Liver (tissue), 9 donors: ENCODE data around the gene POC5. TPM values are rescaled to one million over a fixed set of nuclear protein-coding genes. Genes with fewer than 3 reads are reported as not detected.
"Not testable (repeated sequence)": the region's sequence is repeated elsewhere in the genome, so short reads cannot be mapped to it uniquely, and the experiment has no call there.

ENCODE experiments used
- DNase-seq: peaks from one replicate; pipeline ENCODE4 v3.0.0-alpha.2; 2017; ENCODE audit warnings: low spot score
- H3K27ac ChIP-seq, 2 donors: one replicate each; pipeline ENCODE4 v1.7.0; 2013; ENCODE audit warnings: inconsistent platforms in 2 of 2, low read length in 2 of 2, control low read depth in 1 of 2, low read depth in 1 of 2, mild to moderate bottlenecking in 1 of 2
- H3K27me3 ChIP-seq, 4 donors: one replicate each; pipeline versions ENCODE4 v1.6.1 to v1.7.0; 2013; ENCODE audit warnings: low read length in 3 of 4, inconsistent platforms in 1 of 4, mild to moderate bottlenecking in 1 of 4, moderate library complexity in 1 of 4; ENCODE audit not compliant: control insufficient read depth in 4 of 4, insufficient read depth in 4 of 4
- H3K36me3 ChIP-seq, 4 donors: one replicate each; pipeline versions ENCODE4 v1.6.1 to v1.7.0; 2013; ENCODE audit warnings: low read length in 3 of 4, mild to moderate bottlenecking in 3 of 4, low read depth in 1 of 4, moderate library complexity in 1 of 4; ENCODE audit not compliant: control insufficient read depth in 4 of 4, insufficient read depth in 3 of 4
- H3K4me1 ChIP-seq, 4 donors: one replicate each; pipeline versions ENCODE4 v1.6.1 to v1.7.0; 2013; ENCODE audit warnings: low read length in 3 of 4, mild to moderate bottlenecking in 3 of 4, moderate library complexity in 1 of 4; ENCODE audit not compliant: control insufficient read depth in 4 of 4, insufficient read depth in 4 of 4
- H3K4me3 ChIP-seq, 3 donors: one replicate each; pipeline versions ENCODE4 v1.6.1 to v1.7.0; 2013; ENCODE audit warnings: low read length in 3 of 3, control low read depth in 1 of 3, low read depth in 1 of 3, mild to moderate bottlenecking in 1 of 3
- H3K9ac ChIP-seq, 2 donors: one replicate each; pipeline ENCODE4 v1.7.0; 2013; ENCODE audit warnings: low read length in 2 of 2, mild to moderate bottlenecking in 2 of 2, moderate library complexity in 2 of 2, control low read depth in 1 of 2, low read depth in 1 of 2
- H3K9me3 ChIP-seq, 4 donors: one replicate each; pipeline versions ENCODE4 v1.6.1 to v1.7.0; 2013; ENCODE audit warnings: low read length in 3 of 4; ENCODE audit not compliant: control insufficient read depth in 4 of 4
- ATF3 ChIP-seq: IDR thresholded peaks from 2 replicates; pipeline ENCODE4 v1.6.1; 2016; ENCODE audit warnings: antibody characterized with exemption
- EGR1 ChIP-seq, 2 donors: IDR thresholded peaks; 2 replicates each; pipeline ENCODE4 v1.6.1; 2016 to 2018; ENCODE audit warnings: antibody characterized with exemption in 2 of 2, low read depth in 2 of 2
- FOXA1 ChIP-seq: IDR thresholded peaks from 2 replicates; pipeline ENCODE4 v1.6.1; 2016; ENCODE audit warnings: antibody characterized with exemption
- FOXA2 ChIP-seq: IDR thresholded peaks from 2 replicates; pipeline ENCODE4 v1.6.1; 2016; ENCODE audit warnings: antibody characterized with exemption
- GABPA ChIP-seq, 2 donors: IDR thresholded peaks in 1 of 2; conservative IDR thresholded peaks in 1 of 2; 2 replicates each; pipeline ENCODE4 v1.6.1; 2016; ENCODE audit warnings: antibody characterized with exemption in 2 of 2, mild to moderate bottlenecking in 1 of 2, moderate library complexity in 1 of 2
- HNF4A ChIP-seq, 2 donors: conservative IDR thresholded peaks; 2 replicates each; pipeline ENCODE4 v1.6.1; 2016; ENCODE audit warnings: antibody characterized with exemption in 2 of 2, mild to moderate bottlenecking in 2 of 2
- HNF4G ChIP-seq: IDR thresholded peaks from 2 replicates; pipeline ENCODE4 v1.6.1; 2016; ENCODE audit warnings: antibody characterized with exemption
- JUND ChIP-seq, 2 donors: IDR thresholded peaks; 2 replicates each; pipeline ENCODE4 v1.6.1; 2016; ENCODE audit warnings: antibody characterized with exemption in 2 of 2
- NR2F2 ChIP-seq: IDR thresholded peaks from 2 replicates; pipeline ENCODE4 v1.6.1; 2016; ENCODE audit warnings: antibody characterized with exemption
- RXRA ChIP-seq, 2 donors: IDR thresholded peaks; 2 replicates each; pipeline ENCODE4 v1.6.1; 2017 to 2018; ENCODE audit warnings: antibody characterized with exemption in 2 of 2, mild to moderate bottlenecking in 1 of 2
- SP1 ChIP-seq: IDR thresholded peaks from 2 replicates; pipeline ENCODE4 v1.6.1; 2018; ENCODE audit warnings: antibody characterized with exemption, mild to moderate bottlenecking
- TAF1 ChIP-seq: conservative IDR thresholded peaks from 2 replicates; pipeline ENCODE4 v1.6.1; 2016; ENCODE audit warnings: antibody characterized with exemption, mild to moderate bottlenecking
- YY1 ChIP-seq: IDR thresholded peaks from 2 replicates; pipeline ENCODE4 v1.6.1; 2016; ENCODE audit warnings: antibody characterized with exemption, mild to moderate bottlenecking
- WGBS: extraction: QIAGEN DNeasy Blood & Tissue Kit; methylation state at CpG from one replicate; pipeline ENCODE4 v1.1.7; 2013; 5-methylcytosine and 5-hydroxymethylcytosine counted together
- polyA plus RNA-seq, 2 donors: library from polyadenylated mRNA; stranded (reverse) in 1 of 2; unstranded in 1 of 2; fragments of 200-250 nt in 1 of 2; fragments of >200 nt in 1 of 2; fragmentation: Nextera tagmentation in 1 of 2; extraction: Ambion mirVana in 1 of 2; gene quantifications; one replicate each; pipeline versions ENCODE4 v1.2.1 to v1.2.3, GENCODE V29; 2013 to 2015
- total RNA-seq, 2 donors: library from RNA; depleted of rRNA; stranded (reverse); fragments of >200 nt; gene quantifications; one replicate each; pipeline ENCODE4 v1.2.3, GENCODE V29; 2014
- TF ChIP-seq, protein P1 (sequence below): IDR thresholded peaks from 2 replicates; pipeline ENCODE4 v1.6.1; 2016; ENCODE audit warnings: antibody characterized with exemption
- TF ChIP-seq, protein P2 (sequence below): fragments of 150-350 bp; IDR thresholded peaks from 2 replicates; pipeline ENCODE4 v1.5.1; 2017; ENCODE audit warnings: improper control_type of control experiment, low read depth, low read length; ENCODE audit not compliant: missing input control
- TF ChIP-seq, protein P3 (sequence below): IDR thresholded peaks from 2 replicates; pipeline ENCODE4 v1.6.1; 2016; ENCODE audit warnings: antibody characterized with exemption, mild to moderate bottlenecking
- donor health status: healthy.
- donor health status: healthy.
- donor health status: healthy.
- donor health status: healthy.
- donor health status: healthy.

POC5 gene
- total and polyA plus RNA-seq, 4 donors = 2.3 to 6.7 (median 5.1) TPM

GRCh38 chr5:75729321-75729720 is 12.1 kb upstream of the POC5 start:
- Histone ChIP-seq H3K9me3 (no peaks in the 10 kb centered on the region), H3K4me3 (no peak overlapping the region), H3K4me1 (no peaks in the 10 kb centered on the region), H3K36me3 (no peaks in the 10 kb centered on the region), H3K27me3 (no peaks in the 10 kb centered on the region), H3K9ac (no peak overlapping the region), H3K27ac (no peak overlapping the region)
- no peak for DNase-seq
- 71% methylated on average over 3 of the region's 3 CpGs for WGBS
- no peak for TF ChIP-seq HNF4A (conservative IDR thresholded peaks at IDR 0.05)
- TF ChIP-seq, protein P1, sequence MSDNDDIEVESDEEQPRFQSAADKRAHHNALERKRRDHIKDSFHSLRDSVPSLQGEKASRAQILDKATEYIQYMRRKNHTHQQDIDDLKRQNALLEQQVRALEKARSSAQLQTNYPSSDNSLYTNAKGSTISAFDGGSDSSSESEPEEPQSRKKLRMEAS = no peak
- no peak for TF ChIP-seq NR2F2
- no peak for TF ChIP-seq SP1
- TF ChIP-seq GABPA (IDR thresholded peaks at IDR 0.05 in 1 of 2, conservative IDR thresholded peaks at IDR 0.05 in 1 of 2) = no peak
- no peak for TF ChIP-seq HNF4G

GRCh38 chr5:75727931-75728330 is 10.7 kb upstream of the POC5 start:
- Histone ChIP-seq H3K36me3 (no peaks in the 10 kb centered on the region), H3K27ac (no peak overlapping the region), H3K9ac (no peak overlapping the region), H3K4me3 (no peak overlapping the region), H3K27me3 (no peaks in the 10 kb centered on the region), H3K9me3 (no peaks in the 10 kb centered on the region), H3K4me1 (no peaks in the 10 kb centered on the region)
- no peak for TF ChIP-seq FOXA1
- TF ChIP-seq GABPA (IDR thresholded peaks at IDR 0.05 in 1 of 2, conservative IDR thresholded peaks at IDR 0.05 in 1 of 2) = no peak
- no peak for TF ChIP-seq TAF1
- no peak for TF ChIP-seq ATF3
- TF ChIP-seq, protein P2, sequence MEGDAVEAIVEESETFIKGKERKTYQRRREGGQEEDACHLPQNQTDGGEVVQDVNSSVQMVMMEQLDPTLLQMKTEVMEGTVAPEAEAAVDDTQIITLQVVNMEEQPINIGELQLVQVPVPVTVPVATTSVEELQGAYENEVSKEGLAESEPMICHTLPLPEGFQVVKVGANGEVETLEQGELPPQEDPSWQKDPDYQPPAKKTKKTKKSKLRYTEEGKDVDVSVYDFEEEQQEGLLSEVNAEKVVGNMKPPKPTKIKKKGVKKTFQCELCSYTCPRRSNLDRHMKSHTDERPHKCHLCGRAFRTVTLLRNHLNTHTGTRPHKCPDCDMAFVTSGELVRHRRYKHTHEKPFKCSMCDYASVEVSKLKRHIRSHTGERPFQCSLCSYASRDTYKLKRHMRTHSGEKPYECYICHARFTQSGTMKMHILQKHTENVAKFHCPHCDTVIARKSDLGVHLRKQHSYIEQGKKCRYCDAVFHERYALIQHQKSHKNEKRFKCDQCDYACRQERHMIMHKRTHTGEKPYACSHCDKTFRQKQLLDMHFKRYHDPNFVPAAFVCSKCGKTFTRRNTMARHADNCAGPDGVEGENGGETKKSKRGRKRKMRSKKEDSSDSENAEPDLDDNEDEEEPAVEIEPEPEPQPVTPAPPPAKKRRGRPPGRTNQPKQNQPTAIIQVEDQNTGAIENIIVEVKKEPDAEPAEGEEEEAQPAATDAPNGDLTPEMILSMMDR = no peak
- no peak for TF ChIP-seq HNF4A (conservative IDR thresholded peaks at IDR 0.05)
- 80% methylated on average over 2 of the region's 2 CpGs for WGBS
- DNase-seq = no peak

DNA sequence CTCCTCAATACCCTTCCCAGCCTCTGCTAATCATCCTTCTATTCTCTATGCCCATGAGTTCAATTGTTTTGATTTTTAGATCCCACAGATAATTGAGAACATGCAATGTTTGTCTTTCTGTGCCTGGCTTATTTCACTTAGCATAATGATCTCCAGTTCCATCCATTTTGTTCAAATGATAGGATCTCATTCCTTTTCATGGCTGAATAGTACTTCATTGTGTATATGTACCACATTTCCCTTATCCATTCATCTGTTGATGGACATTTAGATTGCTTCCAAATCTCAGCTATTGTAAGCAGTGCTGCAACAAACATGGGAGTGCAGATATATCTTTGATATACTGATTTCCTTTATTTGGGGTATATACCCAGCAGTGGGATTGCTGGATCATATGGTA is 9.0 kb upstream of the POC5 start:
- H3K9me3 ChIP-seq, H3K36me3 ChIP-seq, DNase-seq, H3K4me3 ChIP-seq, H3K27ac ChIP-seq, H3K27me3 ChIP-seq, H3K4me1 ChIP-seq, H3K9ac ChIP-seq: not testable (repeated sequence)

DNA sequence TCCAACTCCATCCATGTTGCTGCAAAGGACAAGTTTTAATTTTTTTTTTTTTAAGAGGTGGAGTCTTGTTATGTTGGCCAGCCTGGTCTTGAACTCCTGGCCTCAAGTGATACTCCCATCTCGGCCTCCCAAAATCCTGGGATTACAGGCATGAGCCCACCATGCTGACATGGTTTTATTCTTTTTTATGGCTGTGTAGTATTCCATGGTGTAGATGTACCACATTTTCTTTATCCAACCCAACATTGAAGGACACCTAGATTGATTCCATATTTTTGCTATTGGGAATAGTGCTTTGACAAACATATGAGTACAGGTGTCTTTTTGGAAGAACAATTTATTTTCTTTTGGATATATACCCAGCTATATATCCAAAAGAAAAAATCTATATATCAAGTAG is 6.1 kb upstream of the POC5 start:
- H3K27ac ChIP-seq = no peak overlapping the region
- WGBS = 77% methylated on average over 1 of the region's 1 CpG
- no peaks in the 10 kb centered on the region for H3K27me3 ChIP-seq
- no peaks in the 10 kb centered on the region for H3K36me3 ChIP-seq
- no peak overlapping the region for H3K9ac ChIP-seq
- peaks cover 0 to 7% (median 0%) of the 10 kb centered on the region in 4 donors for H3K4me1 ChIP-seq
- DNase-seq = no peak
- no peak overlapping the region for H3K4me3 ChIP-seq
- H3K9me3 ChIP-seq = no peaks in the 10 kb centered on the region
- TF ChIP-seq, protein P1 = no peak
- TF ChIP-seq ATF3 (no peak), FOXA2 (no peak), JUND (IDR thresholded peaks at IDR 0.05) (no peak), RXRA (IDR thresholded peaks at IDR 0.05) (no peak), EGR1 (IDR thresholded peaks at IDR 0.05; ENCODE audit: low read depth in 2 of 2) (no peak), YY1 (no peak), NR2F2 (no peak)
- TF ChIP-seq, protein P3, sequence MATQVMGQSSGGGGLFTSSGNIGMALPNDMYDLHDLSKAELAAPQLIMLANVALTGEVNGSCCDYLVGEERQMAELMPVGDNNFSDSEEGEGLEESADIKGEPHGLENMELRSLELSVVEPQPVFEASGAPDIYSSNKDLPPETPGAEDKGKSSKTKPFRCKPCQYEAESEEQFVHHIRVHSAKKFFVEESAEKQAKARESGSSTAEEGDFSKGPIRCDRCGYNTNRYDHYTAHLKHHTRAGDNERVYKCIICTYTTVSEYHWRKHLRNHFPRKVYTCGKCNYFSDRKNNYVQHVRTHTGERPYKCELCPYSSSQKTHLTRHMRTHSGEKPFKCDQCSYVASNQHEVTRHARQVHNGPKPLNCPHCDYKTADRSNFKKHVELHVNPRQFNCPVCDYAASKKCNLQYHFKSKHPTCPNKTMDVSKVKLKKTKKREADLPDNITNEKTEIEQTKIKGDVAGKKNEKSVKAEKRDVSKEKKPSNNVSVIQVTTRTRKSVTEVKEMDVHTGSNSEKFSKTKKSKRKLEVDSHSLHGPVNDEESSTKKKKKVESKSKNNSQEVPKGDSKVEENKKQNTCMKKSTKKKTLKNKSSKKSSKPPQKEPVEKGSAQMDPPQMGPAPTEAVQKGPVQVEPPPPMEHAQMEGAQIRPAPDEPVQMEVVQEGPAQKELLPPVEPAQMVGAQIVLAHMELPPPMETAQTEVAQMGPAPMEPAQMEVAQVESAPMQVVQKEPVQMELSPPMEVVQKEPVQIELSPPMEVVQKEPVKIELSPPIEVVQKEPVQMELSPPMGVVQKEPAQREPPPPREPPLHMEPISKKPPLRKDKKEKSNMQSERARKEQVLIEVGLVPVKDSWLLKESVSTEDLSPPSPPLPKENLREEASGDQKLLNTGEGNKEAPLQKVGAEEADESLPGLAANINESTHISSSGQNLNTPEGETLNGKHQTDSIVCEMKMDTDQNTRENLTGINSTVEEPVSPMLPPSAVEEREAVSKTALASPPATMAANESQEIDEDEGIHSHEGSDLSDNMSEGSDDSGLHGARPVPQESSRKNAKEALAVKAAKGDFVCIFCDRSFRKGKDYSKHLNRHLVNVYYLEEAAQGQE = no peak
- TF ChIP-seq, protein P2 = no peak
